Stimulated activated CD4-positive, alpha-beta T cell treated with anti-CD3 and anti-CD28 coated beads, TNF-alpha, amount 100 ng/mL, for 48 hours (primary cell): ENCODE results near the gene PRDX5.

Source experiments
- DNase-seq, 3 donors: peaks; one replicate each; pipeline ENCODE4 v3.0.0-alpha.2; 2020; ENCODE audit warnings: low read depth in 3 of 3

The PRDX5 gene

DNA sequence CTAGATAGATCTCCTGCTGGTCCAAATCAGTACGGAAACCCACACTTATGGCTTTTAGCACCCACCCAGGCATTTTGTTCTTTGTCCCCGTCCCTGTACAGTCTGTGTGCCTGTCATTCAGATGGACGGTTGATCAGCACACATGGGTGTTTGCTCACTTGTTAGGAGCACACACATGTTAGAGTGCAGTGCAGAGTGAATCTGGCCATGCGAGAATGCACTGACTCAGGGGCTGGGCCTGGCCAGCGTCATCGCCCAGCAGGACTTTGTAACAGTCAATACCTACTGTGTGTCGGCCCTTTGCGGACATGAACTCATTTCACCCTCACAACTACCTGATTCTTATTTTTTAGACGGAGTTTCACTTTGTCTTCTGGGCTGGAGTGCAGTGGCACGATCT lies 44.4 kb downstream of the PRDX5 start:
- no peak for DNase-seq

DNA sequence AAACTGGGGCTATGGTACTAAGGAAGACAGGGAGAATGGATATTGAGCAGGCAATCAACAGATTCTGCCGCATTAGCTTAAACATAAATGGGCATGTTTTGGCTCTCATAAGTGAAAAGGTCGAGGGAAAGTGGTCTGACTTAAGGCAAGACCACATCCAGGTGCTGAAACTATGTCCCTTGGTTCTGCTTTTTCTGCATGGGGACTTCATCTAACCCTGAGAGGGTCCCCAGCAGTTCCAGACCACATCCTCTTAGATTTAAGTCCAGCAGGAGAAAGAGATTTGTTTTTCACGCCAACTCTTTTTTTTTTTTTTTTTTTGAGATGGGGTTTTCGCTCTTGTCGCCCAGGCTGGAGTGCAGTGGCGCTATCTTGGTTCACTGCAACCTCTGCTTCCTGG lies 46.5 kb downstream of the PRDX5 start:
- no peak for DNase-seq

GRCh38 chr11:64364911-64365310 lies 47.0 kb downstream of the PRDX5 start:
- DNase-seq, result no peak

DNA sequence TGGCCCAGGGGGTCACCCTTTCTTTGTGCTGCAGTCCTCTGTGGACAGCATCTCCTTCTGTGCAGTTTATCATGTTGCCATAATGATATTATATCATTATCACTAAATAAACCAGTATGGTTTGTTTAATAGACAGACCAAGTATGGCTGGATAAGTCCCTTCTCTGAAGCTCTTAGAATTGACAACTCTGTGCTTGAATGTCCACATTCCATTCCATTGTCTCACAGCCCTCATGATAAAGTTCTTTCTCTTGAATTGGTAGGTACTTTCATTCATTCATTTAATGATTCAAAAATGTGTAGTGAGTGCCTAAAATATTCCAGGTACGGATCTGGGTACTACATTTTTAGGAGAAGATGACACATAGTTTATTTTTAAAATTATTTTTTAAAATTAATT lies 48.8 kb downstream of the PRDX5 start:
- DNase-seq, result no peak

DNA sequence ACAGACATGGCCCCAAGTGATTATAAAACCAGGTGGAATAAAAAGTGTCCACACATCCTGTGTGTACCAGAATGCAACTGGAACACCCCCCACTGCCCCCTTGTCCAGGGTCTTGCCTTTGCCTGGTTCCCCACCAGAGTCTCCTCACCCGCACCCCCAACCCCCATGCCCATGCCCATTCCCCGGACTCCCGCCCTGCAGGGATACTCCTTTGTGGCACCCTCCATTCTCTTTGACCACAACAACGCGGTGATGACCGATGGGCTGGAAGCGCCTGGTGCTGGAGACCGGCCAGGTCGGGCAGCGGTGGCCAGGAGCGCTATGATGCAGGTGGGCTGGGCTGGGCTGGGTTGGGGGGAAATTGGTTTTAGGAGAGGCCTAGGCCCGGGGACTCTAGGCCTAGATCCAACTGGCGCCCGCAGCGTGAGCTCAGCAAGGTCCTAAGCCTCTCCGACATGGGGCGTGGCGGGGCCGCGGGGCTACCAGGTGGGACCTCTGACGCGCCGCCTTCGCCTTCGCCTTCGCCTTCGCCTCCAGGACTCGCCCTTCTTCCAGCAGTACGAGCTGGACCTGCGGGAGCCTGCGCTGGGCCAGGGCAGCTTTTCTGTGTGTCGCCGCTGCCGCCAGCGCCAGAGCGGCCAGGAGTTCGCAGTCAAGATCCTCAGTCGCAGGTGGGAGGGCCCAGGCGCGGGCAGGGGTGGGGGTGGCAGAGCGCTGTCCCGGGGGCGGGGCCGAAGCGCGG lies 50.2 kb downstream of the PRDX5 start:
- no peak for DNase-seq

GRCh38 chr11:64368673-64369074 lies 50.8 kb downstream of the PRDX5 start:
- no peak for DNase-seq

DNA sequence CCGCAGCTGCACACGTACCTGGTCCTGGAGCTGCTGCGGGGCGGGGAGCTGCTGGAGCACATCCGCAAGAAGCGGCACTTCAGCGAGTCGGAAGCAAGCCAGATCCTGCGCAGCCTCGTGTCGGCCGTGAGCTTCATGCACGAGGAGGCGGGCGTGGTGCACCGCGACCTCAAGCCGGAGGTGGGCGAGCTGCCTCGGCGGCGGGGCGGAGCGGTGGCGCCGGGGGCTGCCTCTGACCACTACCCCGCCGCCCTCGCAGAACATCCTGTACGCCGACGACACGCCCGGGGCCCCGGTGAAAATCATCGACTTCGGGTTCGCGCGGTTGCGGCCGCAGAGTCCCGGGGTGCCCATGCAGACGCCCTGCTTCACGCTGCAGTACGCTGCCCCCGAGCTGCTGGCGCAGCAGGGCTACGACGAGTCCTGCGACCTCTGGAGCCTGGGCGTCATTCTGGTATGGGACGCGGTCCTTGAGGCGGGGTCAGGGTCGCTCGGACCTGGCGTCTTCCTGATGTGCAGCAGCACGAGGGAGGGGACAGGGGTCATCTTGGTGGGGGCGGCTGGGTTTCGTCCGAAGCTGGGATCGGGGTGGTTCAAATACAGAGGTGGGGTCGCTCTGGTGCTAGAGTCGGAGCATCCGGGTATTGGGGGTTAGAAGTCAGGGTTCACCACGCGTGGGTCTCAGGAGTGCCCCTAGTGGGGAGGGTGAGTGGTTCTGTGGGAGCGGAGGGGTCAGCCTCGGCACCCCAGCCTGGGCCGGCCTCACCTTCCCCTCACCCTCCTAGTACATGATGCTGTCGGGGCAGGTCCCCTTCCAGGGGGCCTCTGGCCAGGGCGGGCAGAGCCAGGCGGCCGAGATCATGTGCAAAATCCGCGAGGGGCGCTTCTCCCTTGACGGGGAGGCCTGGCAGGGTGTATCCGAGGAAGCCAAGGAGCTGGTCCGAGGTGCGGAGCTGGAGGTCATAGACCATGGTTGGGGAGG lies 51.8 kb downstream of the PRDX5 start:
- DNase-seq, result no peak

DNA sequence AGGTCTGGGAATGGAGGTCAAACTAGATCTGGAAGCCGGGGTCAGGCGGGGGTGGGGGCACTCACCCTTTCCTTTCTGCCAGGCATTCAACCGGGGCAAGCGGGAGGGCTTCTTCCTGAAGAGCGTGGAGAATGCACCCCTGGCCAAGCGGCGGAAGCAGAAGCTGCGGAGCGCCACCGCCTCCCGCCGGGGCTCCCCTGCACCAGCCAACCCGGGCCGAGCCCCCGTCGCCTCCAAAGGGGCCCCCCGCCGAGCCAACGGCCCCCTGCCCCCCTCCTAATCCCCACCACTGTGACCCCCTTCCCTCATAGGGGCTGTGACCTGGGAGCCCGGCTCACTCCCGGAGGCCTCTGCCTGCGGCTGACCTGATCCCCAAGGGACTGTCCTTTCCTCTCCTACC lies 53.3 kb downstream of the PRDX5 start:
- no peak for DNase-seq
